NT2/D1 (cell line): Measurements from ENCODE around the gene EVI2B.

Source experiments
- YY1 ChIP-seq: IDR thresholded peaks from 2 replicates; pipeline ENCODE4 v1.6.1; 2011; ENCODE audit not compliant: insufficient read length, insufficient read depth
- ZNF274 ChIP-seq: IDR thresholded peaks from 2 replicates; pipeline ENCODE4 v1.6.1; 2011; ENCODE audit warnings: mild to moderate bottlenecking, low read depth, low read length

DNA sequence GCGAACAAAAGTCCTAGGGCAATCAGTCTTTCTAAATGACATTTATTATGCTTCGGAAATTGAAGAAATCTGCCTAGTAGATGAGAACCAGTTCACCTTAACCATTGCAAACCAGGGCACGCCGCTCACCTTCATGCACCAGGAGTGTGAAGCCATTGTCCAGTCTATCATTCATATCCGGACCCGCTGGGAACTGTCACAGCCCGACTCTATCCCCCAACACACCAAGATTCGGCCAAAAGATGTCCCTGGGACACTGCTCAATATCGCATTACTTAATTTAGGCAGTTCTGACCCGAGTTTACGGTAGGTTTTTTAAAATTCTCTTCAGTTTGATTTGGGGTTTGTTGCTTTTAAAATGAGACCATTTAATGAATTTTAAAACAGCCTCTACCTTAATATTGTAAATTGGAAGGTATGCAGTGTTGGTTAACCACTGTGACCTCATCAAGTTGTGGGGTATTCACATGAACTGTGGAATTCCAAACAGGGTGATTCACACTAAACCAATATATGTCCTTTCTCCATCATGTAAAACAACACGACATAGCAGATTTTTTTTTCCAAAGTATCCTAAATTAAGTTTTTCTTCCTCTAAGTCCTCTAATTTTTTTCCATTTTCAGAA lies 13.8 kb upstream of the EVI2B start:
- TF ChIP-seq YY1, result no peak
- no peak for TF ChIP-seq ZNF274
